ENCODE measurements around the gene NUMA1.

DNA sequence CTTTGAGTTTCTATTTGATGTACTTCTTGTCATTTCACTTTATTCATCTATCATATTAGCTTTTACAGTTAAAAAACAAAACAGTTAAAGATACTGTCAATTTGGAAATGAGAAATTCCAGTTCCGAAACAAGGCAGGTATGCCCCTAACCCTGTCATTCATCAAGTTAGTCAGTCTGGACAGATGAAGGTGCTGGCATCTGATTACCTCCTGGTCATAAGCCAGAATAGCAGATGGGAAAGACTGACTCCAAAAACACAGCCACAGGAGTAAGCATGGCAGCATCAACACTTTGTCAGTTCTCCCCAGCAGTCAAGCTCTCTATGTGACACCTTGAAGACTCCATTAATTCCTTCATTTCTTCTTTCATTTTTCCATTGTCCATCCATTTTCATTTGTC, 4.6 kb upstream of the NUMA1 start:
- no peak for TF ChIP-seq EP300 (IDR thresholded peaks at IDR 0.05)
- TF ChIP-seq, protein P1, sequence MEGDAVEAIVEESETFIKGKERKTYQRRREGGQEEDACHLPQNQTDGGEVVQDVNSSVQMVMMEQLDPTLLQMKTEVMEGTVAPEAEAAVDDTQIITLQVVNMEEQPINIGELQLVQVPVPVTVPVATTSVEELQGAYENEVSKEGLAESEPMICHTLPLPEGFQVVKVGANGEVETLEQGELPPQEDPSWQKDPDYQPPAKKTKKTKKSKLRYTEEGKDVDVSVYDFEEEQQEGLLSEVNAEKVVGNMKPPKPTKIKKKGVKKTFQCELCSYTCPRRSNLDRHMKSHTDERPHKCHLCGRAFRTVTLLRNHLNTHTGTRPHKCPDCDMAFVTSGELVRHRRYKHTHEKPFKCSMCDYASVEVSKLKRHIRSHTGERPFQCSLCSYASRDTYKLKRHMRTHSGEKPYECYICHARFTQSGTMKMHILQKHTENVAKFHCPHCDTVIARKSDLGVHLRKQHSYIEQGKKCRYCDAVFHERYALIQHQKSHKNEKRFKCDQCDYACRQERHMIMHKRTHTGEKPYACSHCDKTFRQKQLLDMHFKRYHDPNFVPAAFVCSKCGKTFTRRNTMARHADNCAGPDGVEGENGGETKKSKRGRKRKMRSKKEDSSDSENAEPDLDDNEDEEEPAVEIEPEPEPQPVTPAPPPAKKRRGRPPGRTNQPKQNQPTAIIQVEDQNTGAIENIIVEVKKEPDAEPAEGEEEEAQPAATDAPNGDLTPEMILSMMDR (IDR thresholded peaks at IDR 0.05) = no peak

Measured in tibial nerve (tissue), 4 donors.